Endothelial cell of umbilical vein (primary cell): ENCODE measurements around the gene ZC3H7A. TPM values are rescaled to one million over a fixed set of nuclear protein-coding genes. Genes with fewer than 3 reads are reported as not detected.

Source experiments
- BruUV-seq: library from RNA; stranded (reverse); fragments of 400-500 nt; replicated peaks from 2 replicates; lab custom pipeline; 2021; lab: Mats Ljungman, UMichigan
- CTCF ChIA-PET: fragments of 300-600, 350-600 bp; sonication (Branson Sonifier 250); formaldehyde crosslinking; loops from one replicate; lab custom pipeline; 2021; ENCODE audit warnings: antibody characterized with exemption, inconsistent platforms; lab: Charles Lee
- POLR2A ChIA-PET: fragments of 300-600, 350-600 bp; sonication (Branson Sonifier 250); formaldehyde crosslinking; loops from one replicate; lab custom pipeline; 2021; ENCODE audit warnings: antibody characterized with exemption, inconsistent platforms; lab: Charles Lee
- DNase-seq: peaks from one replicate; pipeline ENCODE4 v3.0.0-alpha.2; 2011; ENCODE audit warnings: low read depth, low spot score
- FAIRE-seq: peaks from 2 replicates; lab custom pipeline; 2011; peaks lifted over from hg19 to GRCh38; lab: Jason Lieb, UNC
- H2AFZ ChIP-seq: 2 replicates; pipeline ENCODE4 v1.6.0; 2012; ENCODE audit warnings: low read depth, low read length, control low read depth, inconsistent platforms
- H3K27ac ChIP-seq: 2 replicates; pipeline ENCODE4 v1.5.1; 2011; ENCODE audit warnings: low read depth, mild to moderate bottlenecking, control low read depth, low read length, moderate library complexity; ENCODE audit not compliant: insufficient read depth
- H3K27me3 ChIP-seq, 2 experiments: 2 replicates each; pipeline versions ENCODE4 v1.6.0 to v1.6.1; 2011; ENCODE audit warnings: low read length in 2 of 2, mixed read lengths in 1 of 2; ENCODE audit not compliant: control insufficient read depth in 2 of 2, insufficient read depth in 2 of 2
- H3K36me3 ChIP-seq, 2 experiments: 2 replicates in 1 of 2; 3 replicates in 1 of 2; pipeline ENCODE4 v1.5.1; 2011; ENCODE audit warnings: low read length in 2 of 2, mild to moderate bottlenecking in 1 of 2, moderate library complexity in 1 of 2; ENCODE audit not compliant: control insufficient read depth in 2 of 2, insufficient read depth in 2 of 2; ENCODE audit errors: extremely low read depth in 1 of 2
- H3K4me1 ChIP-seq: 3 replicates; pipeline ENCODE4 v1.5.1; 2011; ENCODE audit warnings: mild to moderate bottlenecking, low read length; ENCODE audit not compliant: control insufficient read depth, insufficient read depth; ENCODE audit errors: extremely low read depth
- H3K4me2 ChIP-seq: 2 replicates; pipeline ENCODE4 v1.6.1; 2011; ENCODE audit warnings: low read length, control low read depth, mixed read lengths; ENCODE audit not compliant: insufficient read depth
- H3K4me3 ChIP-seq, 3 experiments: fragments of 200-600 bp in 1 of 3; sonication (generic), shearing (Covaris generic) in 1 of 3; replicated peaks in 1 of 3; 2 replicates each; pipeline ENCODE4 v1.5.1; 2011 to 2016; ENCODE audit warnings: control low read depth in 3 of 3, low read length in 3 of 3, mild to moderate bottlenecking in 2 of 3, inconsistent platforms in 1 of 3, low read depth in 1 of 3, moderate library complexity in 1 of 3; ENCODE audit not compliant: insufficient read depth in 1 of 3
- H3K79me2 ChIP-seq: 2 replicates; pipeline ENCODE4 v1.6.0; 2012; ENCODE audit warnings: low read length, inconsistent platforms; ENCODE audit not compliant: control insufficient read depth, insufficient read depth
- H3K9ac ChIP-seq: replicated peaks from 2 replicates; pipeline ENCODE3; 2011; ENCODE audit warnings: low read length, control low read depth; ENCODE audit not compliant: insufficient read depth; ENCODE audit errors: extremely low read depth
- H3K9me1 ChIP-seq: replicated peaks from 3 replicates; pipeline ENCODE4 v1.6.0; 2011; ENCODE audit warnings: mild to moderate bottlenecking, low read length; ENCODE audit not compliant: control insufficient read depth, insufficient read depth; ENCODE audit errors: extremely low read depth
- H3K9me3 ChIP-seq: replicated peaks from 2 replicates; pipeline ENCODE4 v1.5.1; 2012; ENCODE audit warnings: low read length, inconsistent platforms; ENCODE audit not compliant: control insufficient read depth, insufficient read depth
- H4K20me1 ChIP-seq: replicated peaks from 2 replicates; pipeline ENCODE3; 2011; ENCODE audit warnings: mild to moderate bottlenecking, low read length; ENCODE audit not compliant: control insufficient read depth, insufficient read depth; ENCODE audit errors: extremely low read depth
- CTCF ChIP-seq, 2 donors: IDR thresholded peaks; 1 replicate in 1 of 2; 2 replicates in 1 of 2; pipeline ENCODE4 v1.5.1; 2011; ENCODE audit warnings: low read length in 2 of 2, mild to moderate bottlenecking in 2 of 2, moderate library complexity in 2 of 2, control low read depth in 1 of 2, inconsistent platforms in 1 of 2, low read depth in 1 of 2; ENCODE audit not compliant: insufficient read depth in 1 of 2; ENCODE audit errors: extremely low read depth in 1 of 2
- EZH2 ChIP-seq: IDR thresholded peaks from 2 replicates; pipeline ENCODE4 v1.6.1; 2012; ENCODE audit warnings: borderline replicate concordance, low read depth, mild to moderate bottlenecking, moderate library complexity, low read length, inconsistent platforms; ENCODE audit not compliant: severe bottlenecking
- FOS ChIP-seq: IDR thresholded peaks from 2 replicates; pipeline ENCODE4 v1.6.1; 2011; ENCODE audit warnings: mild to moderate bottlenecking, low read length, moderate library complexity, borderline replicate concordance; ENCODE audit not compliant: insufficient read depth
- GATA2 ChIP-seq: IDR thresholded peaks from 2 replicates; pipeline ENCODE4 v1.7.0; 2011; ENCODE audit warnings: low read depth, mild to moderate bottlenecking, moderate library complexity, mixed read lengths, low read length; ENCODE audit not compliant: insufficient read length, insufficient read depth
- JUN ChIP-seq: IDR thresholded peaks from 2 replicates; pipeline ENCODE4 v1.6.1; 2011; ENCODE audit warnings: borderline replicate concordance, low read depth; ENCODE audit not compliant: insufficient read length, insufficient read depth
- MAX ChIP-seq: IDR thresholded peaks from 2 replicates; pipeline ENCODE4 v1.6.1; 2011; ENCODE audit not compliant: insufficient read depth, insufficient read length
- MYC ChIP-seq: IDR thresholded peaks from one replicate; pipeline ENCODE4 v1.6.1; 2011; ENCODE audit warnings: mild to moderate bottlenecking, low read depth, low read length
- POLR2A ChIP-seq: IDR thresholded peaks from 2 replicates; pipeline ENCODE4 v1.6.1; 2012; ENCODE audit warnings: low read depth, mild to moderate bottlenecking, control low read depth, low read length
- POLR2AphosphoS5 ChIP-seq: IDR thresholded peaks from 2 replicates; pipeline ENCODE4 v1.6.1; 2012; ENCODE audit warnings: low read depth, mild to moderate bottlenecking, control low read depth, low read length, moderate library complexity; ENCODE audit not compliant: insufficient read depth
- dilution Hi-C: fragments of 300-500 bp; cut with MboI; formaldehyde crosslinking; loops from one replicate; pipeline ENCODE4 v1.15.0; 2019; ENCODE audit warnings: low sequenced_read_pairs; ENCODE audit not compliant: extremely low pct_ligation_motif_present
- intact Hi-C: fragments of 100-400 bp; cut with micrococcal nuclease; formaldehyde crosslinking; loops from one replicate; pipeline ENCODE4 v1.10.0; 2022
- polyA plus RNA-seq, 4 experiments: library from polyadenylated mRNA; depleted of rRNA in 3 of 4; stranded (reverse) in 3 of 4; unstranded in 1 of 4; fragments of >200 nt; gene quantifications; 2 replicates each; pipeline versions ENCODE4 v1.2.1 to v1.2.3, GENCODE V29; 2011 to 2012; ENCODE audit warnings: missing spikeins in 1 of 4
- total RNA-seq: library from RNA; stranded (reverse); gene quantifications from 2 replicates; pipeline ENCODE4 v1.2.3, GENCODE V29; 2021

ZC3H7A gene
- total and polyA plus RNA-seq, 2 donors (not counting 3 experiments of a cell fraction or from before 2014, with no cell fraction given) = 44.1 to 78.0 TPM

GRCh38 chr16:11731222-11731621 lies 65.8 kb downstream of the ZC3H7A start:
- no TSS peak for BruUV-seq
- H3K9me1 ChIP-seq = no peaks in the 10 kb centered on the region
- no peak overlapping the region for H3K4me2 ChIP-seq
- no peak overlapping the region for H3K4me3 ChIP-seq
- H3K27me3 ChIP-seq = no peaks in the 10 kb centered on the region
- no peak overlapping the region for H2AFZ ChIP-seq
- no peak overlapping the region for H3K9ac ChIP-seq
- peaks cover 28 to 31% of the 10 kb centered on the region in 2 experiments for H3K36me3 ChIP-seq
- no peak for TF ChIP-seq FOS
- H3K27ac ChIP-seq = no peak overlapping the region
- no peak for FAIRE-seq
- no peak for DNase-seq
- no peaks in the 10 kb centered on the region for H3K4me1 ChIP-seq
- dilution Hi-C loops = no loop called here
- no peaks in the 10 kb centered on the region for H3K9me3 ChIP-seq
- peaks cover 23% of the 10 kb centered on the region for H3K79me2 ChIP-seq
- POLR2A ChIA-PET = no interaction called here
- intact Hi-C loops = no loop called here
- CTCF ChIA-PET = interaction anchor here (1.2 to 1.4 kb wide), 2 partner anchors 10 to 337 kb away, joined by 3 to 5 read pairs; no protein-coding TSS in a partner anchor
- no peaks in the 10 kb centered on the region for H4K20me1 ChIP-seq

- Histone ChIP-seq H3K4me3 (no peak overlapping the region), H3K9me3 (no peaks in the 10 kb centered on the region), H3K9me1 (no peaks in the 10 kb centered on the region), H3K79me2 (peaks cover 13% of the 10 kb centered on the region), H3K27ac (no peak overlapping the region), H3K4me1 (no peaks in the 10 kb centered on the region), H3K36me3 (peaks cover 22% of the 10 kb centered on the region in 2 experiments), H3K4me2 (no peak overlapping the region), H3K9ac (no peak overlapping the region), H2AFZ (no peak overlapping the region), H4K20me1 (no peaks in the 10 kb centered on the region), H3K27me3 (no peaks in the 10 kb centered on the region)
- dilution Hi-C loops = no loop called here
- TF ChIP-seq JUN = no peak
- no peak for TF ChIP-seq MYC
- no peak for TF ChIP-seq POLR2AphosphoS5
- no peak for TF ChIP-seq EZH2
- no peak for TF ChIP-seq MAX
- no peak for TF ChIP-seq CTCF (IDR thresholded peaks at IDR 0.05; ENCODE audit: extremely low read depth in 1 of 2, insufficient read depth in 1 of 2, low read depth in 1 of 2, low read length in 2 of 2)
- TF ChIP-seq FOS = no peak
- no peak for TF ChIP-seq POLR2A
- no peak for TF ChIP-seq GATA2
- DNase-seq (no peak), FAIRE-seq (no peak)
- ChIA-PET POLR2A (no interaction called here), CTCF (interaction anchor here (1.3 to 1.6 kb wide), 2 partner anchors 19 to 32 kb away, joined by 3 to 4 read pairs; no protein-coding TSS in a partner anchor)
- intact Hi-C loops = no loop called here
- no TSS peak for BruUV-seq
Measured at GRCh38 chr16:11729787-11730186, 67.3 kb downstream of the ZC3H7A start.
